ENCODE results near the gene SIRT1.

DNA sequence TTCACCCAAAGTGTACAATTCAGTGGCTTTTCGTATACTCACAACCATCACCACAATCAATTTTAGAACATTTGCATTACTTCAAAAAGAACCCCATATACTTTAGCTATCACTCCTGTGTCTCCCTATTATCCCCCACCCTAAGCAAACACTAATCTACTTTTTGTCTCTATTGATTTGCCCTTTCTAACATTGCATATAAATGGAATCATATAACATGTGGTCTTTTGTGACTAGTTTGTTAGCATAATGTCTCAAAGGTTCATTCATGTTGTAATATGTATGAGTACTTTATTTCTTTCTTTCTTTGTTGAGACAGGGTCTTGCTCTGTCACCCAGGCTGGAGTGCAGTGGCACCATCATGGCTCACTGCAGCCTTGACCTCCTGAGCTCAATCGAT lies 25.5 kb upstream of the SIRT1 start:
- TF ChIP-seq POLR2A (IDR thresholded peaks at IDR 0.05), result no peak
- TF ChIP-seq, protein P1, sequence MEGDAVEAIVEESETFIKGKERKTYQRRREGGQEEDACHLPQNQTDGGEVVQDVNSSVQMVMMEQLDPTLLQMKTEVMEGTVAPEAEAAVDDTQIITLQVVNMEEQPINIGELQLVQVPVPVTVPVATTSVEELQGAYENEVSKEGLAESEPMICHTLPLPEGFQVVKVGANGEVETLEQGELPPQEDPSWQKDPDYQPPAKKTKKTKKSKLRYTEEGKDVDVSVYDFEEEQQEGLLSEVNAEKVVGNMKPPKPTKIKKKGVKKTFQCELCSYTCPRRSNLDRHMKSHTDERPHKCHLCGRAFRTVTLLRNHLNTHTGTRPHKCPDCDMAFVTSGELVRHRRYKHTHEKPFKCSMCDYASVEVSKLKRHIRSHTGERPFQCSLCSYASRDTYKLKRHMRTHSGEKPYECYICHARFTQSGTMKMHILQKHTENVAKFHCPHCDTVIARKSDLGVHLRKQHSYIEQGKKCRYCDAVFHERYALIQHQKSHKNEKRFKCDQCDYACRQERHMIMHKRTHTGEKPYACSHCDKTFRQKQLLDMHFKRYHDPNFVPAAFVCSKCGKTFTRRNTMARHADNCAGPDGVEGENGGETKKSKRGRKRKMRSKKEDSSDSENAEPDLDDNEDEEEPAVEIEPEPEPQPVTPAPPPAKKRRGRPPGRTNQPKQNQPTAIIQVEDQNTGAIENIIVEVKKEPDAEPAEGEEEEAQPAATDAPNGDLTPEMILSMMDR (IDR thresholded peaks at IDR 0.05), result no peak
